ENCODE results near the gene CABP4. TPM values are rescaled to one million over a fixed set of nuclear protein-coding genes. Genes with fewer than 3 reads are reported as not detected.

The CABP4 gene
- total RNA-seq, 1 donor from 2014 or later, result 0.98 TPM

- no peaks in the 10 kb centered on the region for H3K9me3 ChIP-seq
- no peak overlapping the region for H3K4me3 ChIP-seq
- no peaks in the 10 kb centered on the region for H3K27me3 ChIP-seq
- no peak for DNase-seq (ENCODE audit: extremely low spot score in 2 of 2)
- peaks cover 0 to 31% of the 10 kb centered on the region in 2 donors for H3K36me3 ChIP-seq
- no peak for TF ChIP-seq CTCF (IDR thresholded peaks at IDR 0.05)
- no peak for TF ChIP-seq POLR2A (IDR thresholded peaks at IDR 0.05)
- TF ChIP-seq POLR2AphosphoS5 (IDR thresholded peaks at IDR 0.05; ENCODE audit: insufficient read depth in 1 of 2, low read depth in 1 of 2), result no peak
- H3K27ac ChIP-seq, result no peak overlapping the region
- peaks cover 33% of the 10 kb centered on the region for H3K4me1 ChIP-seq
- intact Hi-C loops (cut with DNase I), result no loop called here
Measured at GRCh38 chr11:67486481-67487195, 31.5 kb downstream of the CABP4 start.

- H3K9me3 ChIP-seq, result no peaks in the 10 kb centered on the region
- no peaks in the 10 kb centered on the region for H3K27me3 ChIP-seq
- H3K36me3 ChIP-seq, result peaks cover 0 to 47% of the 10 kb centered on the region in 2 donors
- no peak for DNase-seq (ENCODE audit: extremely low spot score in 2 of 2)
- intact Hi-C loops (cut with DNase I), result no loop called here
- peaks cover 21% of the 10 kb centered on the region for H3K4me1 ChIP-seq
- TF ChIP-seq POLR2A (IDR thresholded peaks at IDR 0.05) (no peak), POLR2AphosphoS5 (IDR thresholded peaks at IDR 0.05; ENCODE audit: insufficient read depth in 1 of 2, low read depth in 1 of 2) (no peak), CTCF (IDR thresholded peaks at IDR 0.05) (no peak)
- H3K4me3 ChIP-seq, result no peak overlapping the region
- no peak overlapping the region for H3K27ac ChIP-seq
Measured at GRCh38 chr11:67489203-67489884, 34.2 kb downstream of the CABP4 start.

- intact Hi-C loops (cut with DNase I), result no loop called here
- Histone ChIP-seq H3K36me3 (peaks cover 0 to 47% of the 10 kb centered on the region in 2 donors), H3K27ac (no peak overlapping the region)
Measured at GRCh38 chr11:67489885-67490726, 35.0 kb downstream of the CABP4 start.

GRCh38 chr11:67490727-67491065 is 35.5 kb downstream of the CABP4 start:
- Histone ChIP-seq H3K27me3 (no peaks in the 10 kb centered on the region), H3K36me3 (peaks cover 0 to 47% of the 10 kb centered on the region in 2 donors), H3K4me1 (peaks cover 10% of the 10 kb centered on the region), H3K9me3 (no peaks in the 10 kb centered on the region), H3K27ac (no peak overlapping the region), H3K4me3 (no peak overlapping the region)
- TF ChIP-seq CTCF (IDR thresholded peaks at IDR 0.05) (no peak), POLR2A (IDR thresholded peaks at IDR 0.05) (no peak), POLR2AphosphoS5 (IDR thresholded peaks at IDR 0.05; ENCODE audit: insufficient read depth in 1 of 2, low read depth in 1 of 2) (no peak)
- intact Hi-C loops (cut with DNase I), result no loop called here
- DNase-seq (ENCODE audit: extremely low spot score in 2 of 2), result no peak

More at GRCh38 chr11:67489885-67490726, 35.0 kb downstream of the CABP4 start:
- Histone ChIP-seq H3K4me3 (no peak overlapping the region), H3K9me3 (no peaks in the 10 kb centered on the region), H3K4me1 (peaks cover 13% of the 10 kb centered on the region), H3K27me3 (no peaks in the 10 kb centered on the region)
- no peak for DNase-seq (ENCODE audit: extremely low spot score in 2 of 2)
- no peak for TF ChIP-seq POLR2AphosphoS5 (IDR thresholded peaks at IDR 0.05; ENCODE audit: insufficient read depth in 1 of 2, low read depth in 1 of 2)
- TF ChIP-seq CTCF (IDR thresholded peaks at IDR 0.05), result no peak
- TF ChIP-seq POLR2A (IDR thresholded peaks at IDR 0.05), result no peak
